CD14-positive monocyte (primary cell): ENCODE measurements around the gene MYH16. TPM values are rescaled to one million over a fixed set of nuclear protein-coding genes. Genes with fewer than 3 reads are reported as not detected.

Source experiments
- DNase-seq, 3 donors: peaks; one replicate each; pipeline ENCODE4 v3.0.0-alpha.2; 2011 to 2022
- H2AFZ ChIP-seq: 2 replicates; pipeline ENCODE4 v1.6.0; 2012; ENCODE audit warnings: mild to moderate bottlenecking, low read depth, low read length, inconsistent platforms; ENCODE audit not compliant: insufficient read depth, poor library complexity, severe bottlenecking
- H3K27ac ChIP-seq, 2 donors: 1 replicate in 1 of 2; 2 replicates in 1 of 2; pipeline ENCODE4 v1.5.1; 2012 to 2013; ENCODE audit warnings: low read length in 2 of 2, control low read depth in 1 of 2, inconsistent platforms in 1 of 2, low read depth in 1 of 2, mild to moderate bottlenecking in 1 of 2
- H3K27me3 ChIP-seq, 2 donors: one replicate each; pipeline versions ENCODE4 v1.6.0 to v1.6.1; 2011 to 2013; ENCODE audit warnings: low read length in 2 of 2; ENCODE audit not compliant: control insufficient read depth in 2 of 2, insufficient read depth in 2 of 2
- H3K36me3 ChIP-seq, 2 donors: replicated peaks in 1 of 2; 1 replicate in 1 of 2; 2 replicates in 1 of 2; pipeline versions ENCODE4 v1.5.1 to v1.6.1; 2012 to 2013; ENCODE audit warnings: low read length in 2 of 2, control low read depth in 1 of 2, inconsistent platforms in 1 of 2, mild to moderate bottlenecking in 1 of 2; ENCODE audit not compliant: insufficient read depth in 2 of 2, control insufficient read depth in 1 of 2
- H3K4me1 ChIP-seq, 2 donors: 1 replicate in 1 of 2; 2 replicates in 1 of 2; pipeline versions ENCODE4 v1.5.1 to v1.6.1; 2012 to 2013; ENCODE audit warnings: low read length in 2 of 2, control low read depth in 1 of 2, inconsistent platforms in 1 of 2, mild to moderate bottlenecking in 1 of 2, moderate library complexity in 1 of 2; ENCODE audit not compliant: insufficient read depth in 2 of 2, control insufficient read depth in 1 of 2
- H3K4me2 ChIP-seq: replicated peaks from 2 replicates; pipeline ENCODE3; 2012; ENCODE audit warnings: low read length, moderate library complexity, mild to moderate bottlenecking; ENCODE audit not compliant: poor library complexity, severe bottlenecking; ENCODE audit errors: extremely low read depth
- H3K4me3 ChIP-seq, 3 experiments: fragments of 200-600 bp in 1 of 3; sonication (generic) in 1 of 3; replicated peaks in 1 of 3; 1 replicate in 2 of 3; 2 replicates in 1 of 3; pipeline ENCODE4 v1.5.1; 2011 to 2013; ENCODE audit warnings: low read length in 3 of 3, mild to moderate bottlenecking in 3 of 3, control low read depth in 2 of 3, low read depth in 2 of 3, inconsistent platforms in 1 of 3, moderate library complexity in 1 of 3
- H3K79me2 ChIP-seq: 2 replicates; pipeline ENCODE4 v1.6.0; 2012; ENCODE audit warnings: mild to moderate bottlenecking, control low read depth, inconsistent platforms, low read length, moderate library complexity; ENCODE audit not compliant: insufficient read depth
- H3K9ac ChIP-seq: 2 replicates; pipeline ENCODE4 v1.6.0; 2017; ENCODE audit warnings: low read length, mild to moderate bottlenecking; ENCODE audit not compliant: insufficient read depth, poor library complexity, severe bottlenecking
- H3K9me3 ChIP-seq, 2 donors: replicated peaks in 1 of 2; 1 replicate in 1 of 2; 2 replicates in 1 of 2; pipeline versions ENCODE4 v1.5.1 to v1.6.1; 2012 to 2013; ENCODE audit warnings: low read length in 2 of 2, control low read depth in 1 of 2; ENCODE audit not compliant: control insufficient read depth in 1 of 2, insufficient read depth in 1 of 2
- H4K20me1 ChIP-seq: 2 replicates; pipeline ENCODE4 v1.6.0; 2012; ENCODE audit warnings: mild to moderate bottlenecking, low read length, control low read depth, moderate library complexity; ENCODE audit not compliant: insufficient read depth
- H3K27ac Mint-ChIP-seq, 7 donors: one replicate each; pipeline ENCODE4 v1.8.0; 2020; ENCODE audit warnings: mild to moderate bottlenecking in 7 of 7, mixed read lengths in 7 of 7, moderate library complexity in 6 of 7, inconsistent platforms in 2 of 7
- H3K27me3 Mint-ChIP-seq, 3 donors: one replicate each; pipeline ENCODE4 v1.8.0; 2021 to 2022; ENCODE audit warnings: low read depth in 3 of 3, mild to moderate bottlenecking in 3 of 3, mixed read lengths in 3 of 3, moderate library complexity in 3 of 3, inconsistent platforms in 1 of 3
- H3K36me3 Mint-ChIP-seq, 2 donors: one replicate each; pipeline ENCODE4 v1.8.0; 2020; ENCODE audit warnings: mixed read lengths in 2 of 2, inconsistent platforms in 1 of 2, mild to moderate bottlenecking in 1 of 2
- H3K4me1 Mint-ChIP-seq: one replicate; pipeline ENCODE4 v1.8.0; 2020; ENCODE audit warnings: mild to moderate bottlenecking, mixed read lengths
- H3K4me3 Mint-ChIP-seq, 2 donors: one replicate each; pipeline ENCODE4 v1.8.0; 2020; ENCODE audit warnings: mild to moderate bottlenecking in 2 of 2, mixed read lengths in 2 of 2, moderate library complexity in 1 of 2
- H3K9me3 Mint-ChIP-seq, 7 donors: one replicate each; pipeline ENCODE4 v1.8.0; 2020 to 2022; ENCODE audit warnings: mixed read lengths in 7 of 7, mild to moderate bottlenecking in 6 of 7, moderate library complexity in 6 of 7, inconsistent platforms in 2 of 7
- WGBS: methylation state at CpG from one replicate; pipeline ENCODE4 v1.1.5; 2013; ENCODE audit warnings: missing lambda C conversion rate; ENCODE audit not compliant: insufficient coverage; 5-methylcytosine and 5-hydroxymethylcytosine counted together
- intact Hi-C, 2 donors: fragments of 100-400 bp; cut with micrococcal nuclease; formaldehyde crosslinking; loops; one replicate each; pipeline versions ENCODE4 v1.15.0 to v1.15.1; 2023
- polyA plus RNA-seq, 3 donors: library from polyadenylated mRNA; depleted of rRNA in 1 of 3; unstranded in 2 of 3; stranded (reverse) in 1 of 3; fragments of 300-500 nt in 2 of 3; fragments of >200 nt in 1 of 3; fragmentation: Illumina TruSeq in 2 of 3; gene quantifications; 1 replicate in 2 of 3; 2 replicates in 1 of 3; pipeline ENCODE4 v1.2.3, GENCODE V29; 2012 to 2021
- TF ChIP-seq, protein P1 (sequence below): fragments of 200-600 bp; IDR thresholded peaks from one replicate; pipeline ENCODE4 v1.8.0; 2022; ENCODE audit warnings: antibody characterized with exemption, mild to moderate bottlenecking

The MYH16 gene
- polyA plus RNA-seq, 3 donors, result not detected

DNA sequence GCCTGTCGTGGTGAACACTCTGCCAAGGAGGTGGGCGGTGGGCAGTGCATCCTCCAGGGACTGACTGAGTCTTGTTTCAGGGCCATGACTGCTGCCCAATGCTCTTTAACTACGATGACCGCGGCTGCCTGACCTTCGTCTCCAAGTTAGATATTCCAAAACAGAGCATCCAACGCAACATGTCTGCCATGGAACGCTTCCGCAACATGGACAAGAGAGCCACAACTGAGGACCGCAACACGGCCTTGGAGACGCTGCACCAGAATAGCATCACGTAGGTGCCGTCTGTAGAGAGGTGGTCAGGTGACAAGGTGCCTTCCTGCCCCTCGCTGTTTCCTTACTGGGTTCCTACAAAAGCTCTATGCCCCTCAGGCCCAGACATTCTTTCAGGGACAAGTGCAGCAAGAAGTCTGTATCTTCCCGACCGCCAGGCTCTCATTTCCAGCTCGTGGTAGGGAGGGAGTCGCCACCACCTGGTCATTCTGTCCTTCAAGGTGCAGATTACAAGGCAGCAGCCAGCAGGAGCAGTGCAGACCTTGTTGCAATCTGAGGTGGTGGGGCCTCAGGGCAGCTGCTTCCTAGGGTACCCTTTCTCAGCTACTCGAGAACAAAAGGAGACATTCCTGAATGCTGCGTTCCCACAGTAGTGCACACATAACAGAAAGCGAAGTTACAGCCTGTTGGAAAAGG is 87.0 kb downstream of the MYH16 start:
- H3K4me1 Mint-ChIP-seq, result no peaks in the 10 kb centered on the region
- Histone ChIP-seq H3K79me2 (peaks cover under 1% of the 10 kb centered on the region), H3K9me3 (no peaks in the 10 kb centered on the region), H3K4me1 (no peaks in the 10 kb centered on the region), H4K20me1 (peaks cover 44% of the 10 kb centered on the region), H3K36me3 (peaks cover 84 to 93% of the 10 kb centered on the region in 2 donors), H3K27me3 (no peaks in the 10 kb centered on the region), H3K4me3 (no peak overlapping the region), H3K4me2 (no peak overlapping the region), H2AFZ (no peak overlapping the region), H3K9ac (no peak overlapping the region), H3K27ac (no peak overlapping the region)
- H3K36me3 Mint-ChIP-seq, result peaks cover 68 to 98% of the 10 kb centered on the region in 2 donors
- TF ChIP-seq, protein P1, sequence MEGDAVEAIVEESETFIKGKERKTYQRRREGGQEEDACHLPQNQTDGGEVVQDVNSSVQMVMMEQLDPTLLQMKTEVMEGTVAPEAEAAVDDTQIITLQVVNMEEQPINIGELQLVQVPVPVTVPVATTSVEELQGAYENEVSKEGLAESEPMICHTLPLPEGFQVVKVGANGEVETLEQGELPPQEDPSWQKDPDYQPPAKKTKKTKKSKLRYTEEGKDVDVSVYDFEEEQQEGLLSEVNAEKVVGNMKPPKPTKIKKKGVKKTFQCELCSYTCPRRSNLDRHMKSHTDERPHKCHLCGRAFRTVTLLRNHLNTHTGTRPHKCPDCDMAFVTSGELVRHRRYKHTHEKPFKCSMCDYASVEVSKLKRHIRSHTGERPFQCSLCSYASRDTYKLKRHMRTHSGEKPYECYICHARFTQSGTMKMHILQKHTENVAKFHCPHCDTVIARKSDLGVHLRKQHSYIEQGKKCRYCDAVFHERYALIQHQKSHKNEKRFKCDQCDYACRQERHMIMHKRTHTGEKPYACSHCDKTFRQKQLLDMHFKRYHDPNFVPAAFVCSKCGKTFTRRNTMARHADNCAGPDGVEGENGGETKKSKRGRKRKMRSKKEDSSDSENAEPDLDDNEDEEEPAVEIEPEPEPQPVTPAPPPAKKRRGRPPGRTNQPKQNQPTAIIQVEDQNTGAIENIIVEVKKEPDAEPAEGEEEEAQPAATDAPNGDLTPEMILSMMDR, result no peak
- intact Hi-C loops, result no loop called here
- H3K27me3 Mint-ChIP-seq, result no peaks in the 10 kb centered on the region
- H3K4me3 Mint-ChIP-seq, result no peak overlapping the region
- H3K27ac Mint-ChIP-seq, result peak overlapping the region in 2 of 7 donors; percentile 1 to 61
- no peaks in the 10 kb centered on the region for H3K9me3 Mint-ChIP-seq
- DNase-seq, result no peak
- 94% methylated on average over 19 of the region's 22 CpGs for WGBS

Other genes with a start within 250 kb of the MYH16 start
- gene SMURF1, start 128.7 kb upstream of the MYH16 start, polyA plus RNA-seq, result 10 to 100 TPM in 1 of 3 donors, 1 to 10 TPM in 1, under 1 TPM in 1; 0.48 to 15.8 (median 1.6) TPM
- not detected for gene KPNA7, start 64.7 kb upstream of the MYH16 start, polyA plus RNA-seq
- 100 to 1,000 TPM in 2 of 3 donors, 10 to 100 TPM in 1; 71.7 to 107 (median 104) TPM for gene ARPC1A, start 53.1 kb downstream of the MYH16 start, polyA plus RNA-seq
- 1,000 to 10,000 TPM; 1,179 to 1,362 (median 1,282) TPM for gene ARPC1B, start 101.9 kb downstream of the MYH16 start, polyA plus RNA-seq
- 10 to 100 TPM in 2 of 3 donors, 1 to 10 TPM in 1; 9.8 to 43.3 (median 16.2) TPM for gene PDAP1, start 135.8 kb downstream of the MYH16 start, polyA plus RNA-seq
- gene BUD31, start 136.1 kb downstream of the MYH16 start, polyA plus RNA-seq, result 100 to 1,000 TPM in 2 of 3 donors, 10 to 100 TPM in 1; 34.3 to 256 (median 241) TPM
- 1 to 10 TPM in 2 of 3 donors, under 1 TPM in 1; 0.74 to 4.3 (median 1.6) TPM for gene PTCD1, start 166.0 kb downstream of the MYH16 start, polyA plus RNA-seq
- 10 to 100 TPM; 11.6 to 56.3 (median 12.3) TPM for gene CPSF4, start 166.1 kb downstream of the MYH16 start, polyA plus RNA-seq
- 1,000 to 10,000 TPM in 1 of 3 donors, 100 to 1,000 TPM in 2; 568 to 4,168 (median 699) TPM for gene ATP5MF, start 193.3 kb downstream of the MYH16 start, polyA plus RNA-seq
- 10 to 100 TPM in 1 of 3 donors, 1 to 10 TPM in 2; 1.8 to 10.4 (median 2.5) TPM for gene ZNF789, start 200.1 kb downstream of the MYH16 start, polyA plus RNA-seq
- gene ZNF394, start 227.4 kb downstream of the MYH16 start, polyA plus RNA-seq, result 10 to 100 TPM; 35.7 to 57.7 (median 39.1) TPM
- gene ZKSCAN5, start 231.8 kb downstream of the MYH16 start, polyA plus RNA-seq, result 1 to 10 TPM; 1.6 to 2.9 (median 2.2) TPM